WI38 (cell line): ENCODE measurements around the gene MBTPS1.

Experiments
- H3K4me3 ChIP-seq: 2 replicates; pipeline ENCODE4 v1.5.1; 2011; ENCODE audit warnings: low read depth, mild to moderate bottlenecking, control low read depth, low read length
- CTCF ChIP-seq: IDR thresholded peaks from 2 replicates; pipeline ENCODE4 v1.5.1; 2012; ENCODE audit warnings: low read depth, mild to moderate bottlenecking, control low read depth, low read length

The MBTPS1 gene

GRCh38 chr16:84024854-84025253 lies 91.9 kb downstream of the MBTPS1 start:
- TF ChIP-seq CTCF = no peak
- no peak overlapping the region for H3K4me3 ChIP-seq

GRCh38 chr16:84022644-84023043 lies 94.1 kb downstream of the MBTPS1 start:
- H3K4me3 ChIP-seq = no peak overlapping the region
- no peak for TF ChIP-seq CTCF

GRCh38 chr16:84021488-84021887 lies 95.3 kb downstream of the MBTPS1 start:
- no peak overlapping the region for H3K4me3 ChIP-seq

GRCh38 chr16:84020353-84020752 lies 96.4 kb downstream of the MBTPS1 start:
- no peak overlapping the region for H3K4me3 ChIP-seq
- no peak for TF ChIP-seq CTCF

More at GRCh38 chr16:84021488-84021887, 95.3 kb downstream of the MBTPS1 start:
- no peak for TF ChIP-seq CTCF

- TF ChIP-seq CTCF = no peak
- no peak overlapping the region for H3K4me3 ChIP-seq
These were observed 98.0 kb downstream of the MBTPS1 start for GRCh38 chr16:84018710-84019109.

GRCh38 chr16:84016477-84016876 lies 100.3 kb downstream of the MBTPS1 start:
- no peak for TF ChIP-seq CTCF
- no peak overlapping the region for H3K4me3 ChIP-seq

- H3K4me3 ChIP-seq = no peak overlapping the region
- no peak for TF ChIP-seq CTCF
These were observed 101.3 kb downstream of the MBTPS1 start for GRCh38 chr16:84015399-84015798.
